ENCODE results near the gene ZNF407. TPM values are rescaled to one million over a fixed set of nuclear protein-coding genes. Genes with fewer than 3 reads are reported as not detected.
A peak's percentile ranks its signal among the peaks of the same experiment; 100 is the strongest.

Gene ZNF407
- total RNA-seq, 1 donor from 2014 or later: 19.8 TPM

DNA sequence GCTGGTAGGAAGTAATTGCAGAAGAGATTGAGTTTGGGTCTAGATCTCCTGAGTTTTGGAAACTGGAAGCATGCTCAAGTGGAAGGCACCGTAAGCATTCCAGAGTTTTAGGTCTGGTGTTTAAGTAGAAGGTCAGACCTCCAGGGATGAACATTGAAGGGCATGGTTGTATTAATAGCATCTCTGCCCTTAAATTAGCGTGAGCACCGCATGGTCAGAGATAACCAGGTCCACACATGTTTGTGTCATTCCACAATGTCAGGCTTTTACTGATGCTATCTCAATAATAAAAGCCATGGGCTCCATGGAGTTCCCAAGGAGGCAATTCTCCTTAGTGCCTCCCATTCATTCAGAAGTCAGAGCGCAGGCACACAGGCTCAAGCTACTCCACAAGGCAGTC, 28.3 kb upstream of the ZNF407 start:
- Mint-ChIP-seq H3K9me3 (peaks cover 12% of the 10 kb centered on the region), H3K4me3 (no peak overlapping the region), H3K36me3 (ENCODE audit: low read depth) (no peaks in the 10 kb centered on the region), H3K4me1 (ENCODE audit: low read depth) (no peaks in the 10 kb centered on the region), H3K27me3 (ENCODE audit: insufficient read depth) (peaks cover 11% of the 10 kb centered on the region), H3K27ac (no peak overlapping the region)
- intact Hi-C loops (cut with micrococcal nuclease): no loop called here
- no peak for DNase-seq (ENCODE audit: low spot score)

GRCh38 chr18:74570266-74570665, 27.4 kb upstream of the ZNF407 start:
- DNase-seq (ENCODE audit: low spot score): no peak
- H3K9me3 Mint-ChIP-seq: peaks cover 12% of the 10 kb centered on the region
- H3K27ac Mint-ChIP-seq: no peak overlapping the region
- intact Hi-C loops (cut with micrococcal nuclease): no loop called here
- H3K36me3 Mint-ChIP-seq (ENCODE audit: low read depth): no peaks in the 10 kb centered on the region
- peaks cover 11% of the 10 kb centered on the region for H3K27me3 Mint-ChIP-seq (ENCODE audit: insufficient read depth)
- no peaks in the 10 kb centered on the region for H3K4me1 Mint-ChIP-seq (ENCODE audit: low read depth)
- H3K4me3 Mint-ChIP-seq: no peak overlapping the region

DNA sequence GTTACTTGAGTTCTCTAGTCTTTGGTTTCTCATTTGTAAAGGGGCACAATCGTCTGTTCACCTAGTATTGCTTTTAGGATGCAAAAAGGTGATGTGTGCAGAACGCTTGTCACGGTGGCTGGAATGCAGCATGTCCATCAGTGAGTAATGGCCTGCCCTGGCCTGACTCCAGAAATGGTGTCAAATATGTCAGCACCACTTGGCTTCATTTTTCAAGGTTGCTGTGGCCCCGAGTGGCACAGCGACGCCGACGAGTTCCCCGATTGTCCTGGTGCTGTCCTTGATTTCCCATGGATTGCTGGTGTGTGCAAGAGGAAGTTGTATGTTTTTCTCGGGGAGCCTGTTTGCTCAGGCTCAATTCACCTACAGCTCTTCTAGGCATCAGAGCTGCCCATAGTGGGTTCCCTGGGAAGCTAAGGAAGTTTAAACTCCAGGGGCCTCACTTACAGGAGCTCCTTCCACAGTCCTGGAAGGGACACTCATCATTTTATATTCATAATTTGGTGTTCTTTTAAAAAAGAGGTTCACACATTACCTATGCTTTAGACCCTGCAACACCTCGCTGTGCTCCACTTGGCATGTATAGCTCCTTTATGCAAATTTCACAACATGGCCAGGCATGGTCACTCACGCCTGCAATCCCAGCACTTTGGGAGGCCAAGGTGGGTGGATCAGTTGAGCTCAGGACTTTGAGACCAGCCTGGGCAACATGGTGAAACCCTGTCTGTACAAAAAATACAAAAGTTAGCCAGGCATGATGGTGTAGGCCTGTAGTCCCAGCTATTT, 25.6 kb upstream of the ZNF407 start:
- Mint-ChIP-seq H3K4me3 (no peak overlapping the region), H3K27me3 (ENCODE audit: insufficient read depth) (peaks cover 11% of the 10 kb centered on the region), H3K27ac (no peak overlapping the region), H3K36me3 (ENCODE audit: low read depth) (no peaks in the 10 kb centered on the region), H3K9me3 (peaks cover 5% of the 10 kb centered on the region), H3K4me1 (ENCODE audit: low read depth) (no peaks in the 10 kb centered on the region)
- intact Hi-C loops (cut with micrococcal nuclease): no loop called here
- no peak for DNase-seq (ENCODE audit: low spot score)

DNA sequence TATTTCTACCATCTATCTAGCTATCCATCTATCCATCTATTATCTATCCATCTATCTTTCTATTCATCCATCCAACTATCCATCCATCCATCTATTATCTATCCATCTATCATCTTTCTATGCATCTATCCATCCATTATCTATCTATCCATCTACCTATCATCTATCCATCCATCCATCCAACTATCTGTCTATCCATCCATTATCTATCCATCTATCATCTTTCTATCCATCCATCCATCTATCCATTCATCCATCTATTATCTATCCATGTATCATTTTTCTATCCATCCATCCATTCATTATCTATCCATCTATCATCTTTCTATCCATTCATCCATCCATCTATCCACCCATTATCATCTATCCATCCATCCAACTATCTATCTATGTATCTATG, 24.6 kb upstream of the ZNF407 start:
- H3K27ac Mint-ChIP-seq: no peak overlapping the region
- H3K9me3 Mint-ChIP-seq: no peaks in the 10 kb centered on the region
- intact Hi-C loops (cut with micrococcal nuclease): no loop called here

GRCh38 chr18:74574916-74575315, 22.8 kb upstream of the ZNF407 start:
- peaks cover 20% of the 10 kb centered on the region for H3K27me3 Mint-ChIP-seq (ENCODE audit: insufficient read depth)
- H3K27ac Mint-ChIP-seq: no peak overlapping the region
- H3K4me3 Mint-ChIP-seq: no peak overlapping the region
- H3K9me3 Mint-ChIP-seq: no peaks in the 10 kb centered on the region
- DNase-seq (ENCODE audit: low spot score): no peak
- intact Hi-C loops (cut with micrococcal nuclease): no loop called here
- H3K36me3 Mint-ChIP-seq (ENCODE audit: low read depth): no peaks in the 10 kb centered on the region
- no peaks in the 10 kb centered on the region for H3K4me1 Mint-ChIP-seq (ENCODE audit: low read depth)

More for the DNA sequence above, 24.6 kb upstream of the ZNF407 start:
- Mint-ChIP-seq H3K36me3 (ENCODE audit: low read depth) (no peaks in the 10 kb centered on the region), H3K27me3 (ENCODE audit: insufficient read depth) (peaks cover 9% of the 10 kb centered on the region), H3K4me3 (no peak overlapping the region), H3K4me1 (ENCODE audit: low read depth) (no peaks in the 10 kb centered on the region)
- DNase-seq (ENCODE audit: low spot score): no peak

GRCh38 chr18:74577019-74577418, 20.7 kb upstream of the ZNF407 start:
- Mint-ChIP-seq H3K27me3 (ENCODE audit: insufficient read depth) (peaks cover 16% of the 10 kb centered on the region), H3K36me3 (ENCODE audit: low read depth) (no peaks in the 10 kb centered on the region), H3K4me3 (no peak overlapping the region), H3K9me3 (no peaks in the 10 kb centered on the region), H3K4me1 (ENCODE audit: low read depth) (no peaks in the 10 kb centered on the region), H3K27ac (no peak overlapping the region)
- intact Hi-C loops (cut with micrococcal nuclease): no loop called here
- DNase-seq (ENCODE audit: low spot score): no peak

DNA sequence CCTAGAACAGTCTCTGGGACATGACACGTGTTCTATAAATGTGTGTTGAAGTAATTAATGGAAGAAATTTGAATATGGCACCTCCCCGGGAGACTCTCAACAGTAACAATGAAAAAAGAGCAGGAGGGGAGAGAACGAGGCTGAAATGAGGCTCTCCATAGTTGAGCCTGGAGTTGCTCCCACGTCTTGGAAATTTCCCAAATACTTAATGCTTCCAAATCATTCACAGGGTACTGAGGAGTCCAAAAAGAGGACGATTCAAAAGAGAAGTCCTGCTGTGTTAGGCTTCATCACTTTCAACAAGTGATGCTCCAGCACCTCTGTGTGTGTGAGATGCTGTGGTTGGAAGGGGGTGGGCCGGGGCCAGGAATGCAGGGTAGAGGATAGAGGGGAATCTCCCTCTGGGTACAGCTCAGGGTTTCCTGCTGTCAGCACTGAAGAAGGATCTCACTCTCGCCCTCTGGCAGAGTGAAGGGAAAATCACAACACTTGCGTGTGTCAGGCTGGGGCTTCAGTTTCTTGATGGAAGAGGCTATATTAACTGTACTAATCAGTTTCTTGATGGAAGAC, 18.1 kb upstream of the ZNF407 start:
- Mint-ChIP-seq H3K4me3 (no peak overlapping the region), H3K27ac (no peak overlapping the region), H3K36me3 (ENCODE audit: low read depth) (no peaks in the 10 kb centered on the region), H3K27me3 (ENCODE audit: insufficient read depth) (peaks cover 18% of the 10 kb centered on the region), H3K9me3 (no peaks in the 10 kb centered on the region), H3K4me1 (ENCODE audit: low read depth) (no peaks in the 10 kb centered on the region)
- DNase-seq (ENCODE audit: low spot score): no peak
- intact Hi-C loops (cut with micrococcal nuclease): no loop called here

DNA sequence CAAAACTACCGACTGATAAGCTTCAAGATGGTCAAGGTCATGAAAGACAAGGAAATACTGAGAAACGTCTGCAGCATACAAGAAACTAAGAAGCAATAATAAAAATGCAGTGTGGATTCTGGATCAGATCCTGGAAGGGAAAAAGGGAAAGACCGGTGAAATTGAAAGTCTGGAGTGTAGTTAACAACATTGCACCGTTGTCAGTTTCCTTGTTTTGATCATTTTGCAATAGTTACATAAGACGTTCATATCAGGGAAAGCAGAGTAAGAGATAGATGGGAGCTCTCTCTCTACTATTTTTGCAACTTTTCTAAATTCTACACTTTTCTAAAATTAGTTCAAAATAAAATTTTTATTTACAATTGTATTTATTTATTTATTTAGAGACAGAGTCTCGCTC, 15.0 kb upstream of the ZNF407 start:
- H3K27ac Mint-ChIP-seq: no peak overlapping the region
- intact Hi-C loops (cut with micrococcal nuclease): no loop called here
- H3K4me3 Mint-ChIP-seq: no peak overlapping the region
- H3K36me3 Mint-ChIP-seq (ENCODE audit: low read depth): no peaks in the 10 kb centered on the region
- no peaks in the 10 kb centered on the region for H3K4me1 Mint-ChIP-seq (ENCODE audit: low read depth)
- no peak for DNase-seq (ENCODE audit: low spot score)
- H3K27me3 Mint-ChIP-seq (ENCODE audit: insufficient read depth): peaks cover 24% of the 10 kb centered on the region
- no peaks in the 10 kb centered on the region for H3K9me3 Mint-ChIP-seq

- Mint-ChIP-seq H3K27ac (no peak overlapping the region), H3K4me1 (ENCODE audit: low read depth) (no peaks in the 10 kb centered on the region), H3K4me3 (no peak overlapping the region), H3K9me3 (no peaks in the 10 kb centered on the region), H3K27me3 (ENCODE audit: insufficient read depth) (peaks cover 9% of the 10 kb centered on the region), H3K36me3 (ENCODE audit: low read depth) (peaks cover 1% of the 10 kb centered on the region)
- intact Hi-C loops (cut with micrococcal nuclease): no loop called here
- no peak for DNase-seq (ENCODE audit: low spot score)
Measured at GRCh38 chr18:74587441-74587840, 10.2 kb upstream of the ZNF407 start.

DNA sequence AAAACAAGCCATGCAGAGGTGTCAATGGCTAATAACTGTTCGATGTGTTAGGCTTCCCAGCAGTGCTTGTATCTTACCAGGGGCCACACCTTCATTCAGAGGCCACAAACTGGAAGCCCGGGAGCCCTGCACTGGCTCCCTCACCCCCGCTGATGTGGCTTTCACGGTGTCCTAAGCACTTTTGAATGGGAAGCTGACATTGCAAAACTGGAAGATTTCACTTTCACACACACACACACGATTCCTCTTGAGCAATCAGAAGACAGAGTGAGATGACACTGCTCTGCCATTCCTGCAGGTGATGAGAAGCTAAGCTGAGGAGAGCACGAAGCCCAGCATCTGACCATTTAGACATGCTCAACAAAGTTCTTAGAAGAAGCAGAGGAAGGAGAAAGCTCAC, 8.6 kb upstream of the ZNF407 start:
- Mint-ChIP-seq H3K4me3 (no peak overlapping the region), H3K4me1 (ENCODE audit: low read depth) (no peaks in the 10 kb centered on the region), H3K36me3 (ENCODE audit: low read depth) (peaks cover 9% of the 10 kb centered on the region), H3K27me3 (ENCODE audit: insufficient read depth) (peaks cover 9% of the 10 kb centered on the region), H3K27ac (no peak overlapping the region), H3K9me3 (no peaks in the 10 kb centered on the region)
- no peak for DNase-seq (ENCODE audit: low spot score)
- intact Hi-C loops (cut with micrococcal nuclease): no loop called here

- peaks cover 4% of the 10 kb centered on the region for H3K4me1 Mint-ChIP-seq (ENCODE audit: low read depth)
- H3K27me3 Mint-ChIP-seq (ENCODE audit: insufficient read depth): peaks cover 5% of the 10 kb centered on the region
- H3K4me3 Mint-ChIP-seq: no peak overlapping the region
- peaks cover 14% of the 10 kb centered on the region for H3K36me3 Mint-ChIP-seq (ENCODE audit: low read depth)
- H3K27ac Mint-ChIP-seq: no peak overlapping the region
- no peaks in the 10 kb centered on the region for H3K9me3 Mint-ChIP-seq
- DNase-seq (ENCODE audit: low spot score): no peak
- intact Hi-C loops (cut with micrococcal nuclease): loop anchor here (10.0 kb wide), 1 partner anchor 505 kb away; no protein-coding TSS in a partner anchor
Measured at GRCh38 chr18:74589811-74590210, 7.9 kb upstream of the ZNF407 start.

DNA sequence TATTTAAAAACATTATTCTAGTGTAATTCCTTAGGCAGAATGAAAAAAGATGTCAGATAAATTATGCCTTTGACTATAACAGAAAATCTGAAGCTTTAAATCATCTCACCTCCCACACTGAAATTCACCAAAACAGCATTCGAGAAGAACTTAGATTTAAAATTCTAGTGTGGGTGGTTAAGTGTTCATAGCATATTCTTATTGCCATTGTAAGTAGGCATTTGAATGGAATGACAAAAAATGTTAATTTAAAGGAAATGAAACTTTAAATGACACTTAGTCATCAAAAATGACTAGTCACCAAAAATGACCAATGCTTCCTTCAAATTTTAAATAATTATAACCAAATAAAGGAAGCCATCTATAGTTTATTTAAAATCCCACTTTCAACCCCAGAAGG, 7.0 kb upstream of the ZNF407 start:
- intact Hi-C loops (cut with micrococcal nuclease): loop anchor here (10.0 kb wide), 1 partner anchor 506 kb away; no protein-coding TSS in a partner anchor
- Mint-ChIP-seq H3K27ac (no peak overlapping the region), H3K9me3 (no peaks in the 10 kb centered on the region), H3K36me3 (ENCODE audit: low read depth) (peaks cover 22% of the 10 kb centered on the region), H3K27me3 (ENCODE audit: insufficient read depth) (peaks cover 4% of the 10 kb centered on the region), H3K4me3 (no peak overlapping the region), H3K4me1 (ENCODE audit: low read depth) (peaks cover 13% of the 10 kb centered on the region)
- no peak for DNase-seq (ENCODE audit: low spot score)

DNA sequence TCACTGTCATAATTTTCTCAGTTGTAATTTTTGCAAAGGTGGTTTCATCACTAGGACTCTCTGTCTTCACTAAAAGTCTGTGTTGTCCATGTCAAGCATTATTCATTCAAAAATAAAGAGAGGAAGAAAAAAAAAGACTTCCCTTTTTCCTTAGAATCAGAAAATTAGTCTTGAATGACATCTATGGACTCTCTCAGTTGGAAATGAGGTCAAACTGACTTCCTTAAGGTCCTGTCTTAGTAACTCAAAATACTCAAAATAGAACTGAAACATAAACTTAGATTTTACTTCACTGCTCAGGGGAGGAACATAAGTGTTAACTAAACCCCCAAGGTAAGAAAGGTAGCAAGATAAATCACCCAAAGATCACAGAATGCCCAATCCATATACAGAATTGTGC, 2.2 kb upstream of the ZNF407 start:
- Mint-ChIP-seq H3K36me3 (ENCODE audit: low read depth) (peaks cover 22% of the 10 kb centered on the region), H3K9me3 (no peaks in the 10 kb centered on the region), H3K27ac (peak overlapping the region; percentile 49), H3K4me3 (peak overlapping the region; percentile 97), H3K27me3 (ENCODE audit: insufficient read depth) (no peaks in the 10 kb centered on the region), H3K4me1 (ENCODE audit: low read depth) (peaks cover 37% of the 10 kb centered on the region)
- DNase-seq (ENCODE audit: low spot score): no peak
- intact Hi-C loops (cut with micrococcal nuclease): loop anchor here (5.0 to 10.0 kb wide), 2 partner anchors 397 to 511 kb away; no protein-coding TSS in a partner anchor

Measured in activated T-helper 1 cell treated with anti-CD3 and anti-CD28 coated beads, Interleukin-12 subunit alpha, Interleukin-12 subunit beta, Interleukin-2, Interleukin-4 antibody, amounts not matched to agents 30 ng/mL and 10 ng/mL and 1 ng/mL, durations not matched to agents 14 hours and 24 hours and 36 hours (primary cell).